Measurements from ENCODE around the gene PLEKHA7.

GRCh38 chr11:16834384-16834783 is 179.8 kb downstream of the PLEKHA7 start:
- TF ChIP-seq POLR2AphosphoS5 (IDR thresholded peaks at IDR 0.05; ENCODE audit: low read depth, low read length) (no peak), RBBP5 (IDR thresholded peaks at IDR 0.05; ENCODE audit: borderline replicate concordance, low read depth, low read length) (no peak), CTCF (IDR thresholded peaks at IDR 0.05; ENCODE audit: control extremely low read depth in 1 of 3, insufficient read depth in 1 of 3, low read depth in 1 of 3, low read length in 3 of 3) (no peak), TBP (IDR thresholded peaks at IDR 0.05; ENCODE audit: low read depth, low read length) (no peak), MAX (IDR thresholded peaks at IDR 0.05) (no peak), POLR2A (IDR thresholded peaks at IDR 0.05; ENCODE audit: control extremely low read depth in 1 of 2, low read depth in 2 of 2, low read length in 2 of 2) (no peak), EP300 (IDR thresholded peaks at IDR 0.05; ENCODE audit: borderline replicate concordance in 1 of 2, low read depth in 2 of 2, low read length in 2 of 2) (no peak), EZH2 (IDR thresholded peaks at IDR 0.05; ENCODE audit: low read depth, low read length, severe bottlenecking) (no peak)
